AG04449 (cell line): ENCODE results near the gene ABHD17A.

Experiments
- CTCF ChIA-PET: fragments of 350-600 bp; formaldehyde crosslinking; extraction: SDS; loops from one replicate; lab custom pipeline; 2021; ENCODE audit warnings: antibody characterized with exemption; lab: Yijun Ruan, JAX
- POLR2A ChIA-PET: fragments of 400-600, 350-600 bp; formaldehyde crosslinking; extraction: SDS; loops from one replicate; lab custom pipeline; 2020; ENCODE audit warnings: antibody characterized with exemption, inconsistent platforms; lab: Yijun Ruan, JAX
- DNase-seq: peaks from one replicate; pipeline ENCODE4 v3.0.0-alpha.2; 2010; ENCODE audit warnings: low read depth, low spot score
- H3K4me3 ChIP-seq: 2 replicates; pipeline ENCODE4 v1.5.1; 2011; ENCODE audit warnings: low read depth, mild to moderate bottlenecking, control low read depth, low read length
- TF ChIP-seq, protein P1 (sequence below): IDR thresholded peaks from one replicate; pipeline ENCODE4 v1.5.1; 2011; ENCODE audit warnings: mild to moderate bottlenecking, moderate library complexity, low read length, control low read depth, inconsistent platforms; ENCODE audit not compliant: insufficient read depth; ENCODE audit errors: missing control alignments

Gene ABHD17A

DNA sequence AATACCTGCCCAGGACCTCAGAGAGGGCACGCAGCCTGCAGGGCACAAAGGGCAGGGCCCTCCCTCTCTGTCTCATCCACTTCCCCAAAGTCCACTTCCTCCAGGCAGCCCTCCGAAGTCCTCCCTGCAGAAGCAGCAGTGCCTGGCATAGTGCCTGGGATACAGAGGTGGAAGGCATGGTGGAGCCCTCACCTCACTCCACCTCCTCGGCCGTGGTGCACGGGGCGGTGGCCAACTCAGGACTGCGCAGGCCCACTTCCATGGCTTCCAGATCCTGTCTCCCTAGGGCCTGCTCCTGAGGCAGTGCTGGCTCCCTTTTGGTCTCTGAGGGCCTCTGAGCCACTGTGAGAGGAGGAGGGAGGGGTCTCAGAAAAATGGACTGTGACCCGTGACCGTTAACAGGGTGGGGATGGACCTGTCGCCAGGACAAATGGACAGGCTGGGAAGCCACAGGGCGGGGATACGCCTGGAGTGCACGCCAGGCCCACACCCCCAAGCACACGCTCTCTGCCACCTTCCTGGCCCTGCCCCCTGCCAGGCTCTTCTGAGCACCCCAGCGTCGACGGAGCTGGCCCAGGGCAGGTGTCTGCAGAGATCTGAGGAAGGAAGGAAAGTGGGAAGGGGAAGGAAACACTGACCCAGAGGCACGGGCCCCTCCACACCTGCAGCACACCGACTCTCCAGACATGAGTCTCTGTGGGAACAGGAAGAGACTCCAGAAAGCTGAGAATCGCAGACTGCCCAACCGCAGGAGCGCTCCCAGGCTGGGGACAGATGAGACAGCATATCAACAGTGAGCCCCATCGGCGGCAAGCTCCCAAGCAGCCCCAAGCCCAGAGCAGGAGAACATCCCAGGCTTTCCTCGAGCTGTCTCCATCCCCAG, 45.4 kb downstream of the ABHD17A start:
- no peak overlapping the region for H3K4me3 ChIP-seq
- TF ChIP-seq, protein P1, sequence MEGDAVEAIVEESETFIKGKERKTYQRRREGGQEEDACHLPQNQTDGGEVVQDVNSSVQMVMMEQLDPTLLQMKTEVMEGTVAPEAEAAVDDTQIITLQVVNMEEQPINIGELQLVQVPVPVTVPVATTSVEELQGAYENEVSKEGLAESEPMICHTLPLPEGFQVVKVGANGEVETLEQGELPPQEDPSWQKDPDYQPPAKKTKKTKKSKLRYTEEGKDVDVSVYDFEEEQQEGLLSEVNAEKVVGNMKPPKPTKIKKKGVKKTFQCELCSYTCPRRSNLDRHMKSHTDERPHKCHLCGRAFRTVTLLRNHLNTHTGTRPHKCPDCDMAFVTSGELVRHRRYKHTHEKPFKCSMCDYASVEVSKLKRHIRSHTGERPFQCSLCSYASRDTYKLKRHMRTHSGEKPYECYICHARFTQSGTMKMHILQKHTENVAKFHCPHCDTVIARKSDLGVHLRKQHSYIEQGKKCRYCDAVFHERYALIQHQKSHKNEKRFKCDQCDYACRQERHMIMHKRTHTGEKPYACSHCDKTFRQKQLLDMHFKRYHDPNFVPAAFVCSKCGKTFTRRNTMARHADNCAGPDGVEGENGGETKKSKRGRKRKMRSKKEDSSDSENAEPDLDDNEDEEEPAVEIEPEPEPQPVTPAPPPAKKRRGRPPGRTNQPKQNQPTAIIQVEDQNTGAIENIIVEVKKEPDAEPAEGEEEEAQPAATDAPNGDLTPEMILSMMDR, result no peak
- ChIA-PET POLR2A (no interaction called here), CTCF (interaction anchor here (6.5 to 13.7 kb wide), 2 partner anchors 10 to 15 kb away, joined by 57 to 292 read pairs; partner anchors contain the start of gene REXO1)
- no peak for DNase-seq

DNA sequence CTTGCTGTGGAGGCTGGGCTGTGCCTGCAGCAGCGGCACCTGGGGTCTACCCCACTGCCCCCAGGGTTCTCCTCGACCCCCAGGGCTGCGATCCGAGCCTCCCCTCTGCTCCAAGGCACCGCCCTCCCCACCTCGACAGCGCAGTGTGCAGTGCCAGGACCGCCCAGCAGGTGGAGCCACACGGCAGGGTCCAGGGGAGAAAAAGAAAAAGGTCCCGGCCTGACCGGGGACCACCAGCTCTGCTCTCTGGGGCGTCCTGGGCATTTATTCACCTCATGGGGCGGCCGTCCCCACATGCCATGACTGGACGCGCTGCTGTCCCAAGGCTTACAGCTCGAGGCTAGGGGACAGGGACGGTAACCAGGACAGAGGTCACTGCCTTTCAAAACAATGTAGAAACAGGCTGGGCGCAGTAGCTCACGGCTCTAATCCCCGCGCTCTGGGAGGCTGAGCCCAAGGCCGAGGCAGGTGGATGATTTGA, 47.6 kb downstream of the ABHD17A start:
- DNase-seq, result no peak
- POLR2A ChIA-PET, result no interaction called here
- CTCF ChIA-PET, result interaction anchor here (0.6 to 13.7 kb wide), 17 partner anchors 9 to 165 kb away, joined by 3 to 292 read pairs (median 5); partner anchors contain the start of gene REXO1
- H3K4me3 ChIP-seq, result no peak overlapping the region
- TF ChIP-seq, protein P1, result peak; percentile 95

DNA sequence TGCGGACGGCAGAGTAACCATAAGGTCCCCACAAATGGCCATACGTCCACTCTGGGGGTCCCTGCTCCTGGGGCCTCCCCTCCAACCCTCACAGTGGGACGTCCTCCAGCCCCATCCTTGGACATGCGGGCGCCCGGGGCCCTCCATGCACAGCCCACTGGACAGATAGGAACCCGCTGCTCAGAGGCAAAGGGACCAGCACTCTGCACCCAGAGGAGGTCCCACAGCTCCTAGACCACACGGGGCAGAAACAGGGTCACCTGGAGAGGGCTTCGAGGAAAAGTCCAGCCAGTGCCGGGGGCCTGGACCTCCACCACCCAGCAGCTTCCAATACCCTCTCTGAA, 48.1 kb downstream of the ABHD17A start:
- TF ChIP-seq, protein P1, result no peak
- H3K4me3 ChIP-seq, result no peak overlapping the region
- ChIA-PET CTCF (interaction anchor here (0.6 to 13.7 kb wide), 15 partner anchors 9 to 164 kb away, joined by 3 to 292 read pairs (median 6); partner anchors contain the start of gene REXO1), POLR2A (no interaction called here)
- no peak for DNase-seq

DNA sequence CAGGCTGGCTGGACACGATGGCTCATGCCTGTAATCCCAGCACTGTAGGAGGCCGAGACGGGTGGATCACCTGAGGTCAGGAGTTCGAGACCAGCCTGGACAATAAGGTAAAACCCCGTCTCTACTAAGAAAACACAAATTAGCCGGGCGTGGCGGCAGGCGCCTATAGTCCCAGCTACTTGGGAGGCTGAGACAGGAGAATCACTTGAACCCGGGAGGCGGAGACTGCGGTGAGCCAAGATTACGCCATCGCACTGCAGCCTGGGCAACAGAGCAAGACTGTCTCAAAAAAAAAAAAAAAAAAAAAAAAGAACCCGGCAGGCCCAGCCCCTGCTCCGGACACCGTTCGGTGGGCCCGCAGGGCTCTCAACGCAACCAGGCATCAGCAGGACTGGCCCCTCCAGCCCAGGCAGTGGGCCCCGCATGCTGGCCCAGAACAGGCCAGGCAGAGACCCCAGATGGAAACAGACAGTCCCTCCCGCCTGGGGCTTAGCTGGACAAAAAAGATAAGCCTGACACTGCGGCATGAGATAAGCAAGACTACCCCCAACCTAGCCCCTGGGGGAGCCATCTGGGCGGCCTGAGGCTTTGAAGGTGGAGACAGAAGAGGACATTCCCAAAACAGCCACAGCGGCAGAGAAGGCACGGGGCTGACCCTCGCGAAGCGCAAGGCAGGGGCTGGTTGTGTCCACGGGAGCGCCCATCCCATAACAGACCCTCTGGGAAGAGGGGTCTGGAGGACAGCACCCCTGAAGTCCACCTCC, 48.7 kb downstream of the ABHD17A start:
- ChIA-PET POLR2A (no interaction called here), CTCF (interaction anchor here (0.6 to 13.7 kb wide), 13 partner anchors 10 to 164 kb away, joined by 3 to 292 read pairs (median 6); partner anchors contain the start of gene REXO1)
- TF ChIP-seq, protein P1, result no peak
- H3K4me3 ChIP-seq, result no peak overlapping the region
- DNase-seq, result no peak

DNA sequence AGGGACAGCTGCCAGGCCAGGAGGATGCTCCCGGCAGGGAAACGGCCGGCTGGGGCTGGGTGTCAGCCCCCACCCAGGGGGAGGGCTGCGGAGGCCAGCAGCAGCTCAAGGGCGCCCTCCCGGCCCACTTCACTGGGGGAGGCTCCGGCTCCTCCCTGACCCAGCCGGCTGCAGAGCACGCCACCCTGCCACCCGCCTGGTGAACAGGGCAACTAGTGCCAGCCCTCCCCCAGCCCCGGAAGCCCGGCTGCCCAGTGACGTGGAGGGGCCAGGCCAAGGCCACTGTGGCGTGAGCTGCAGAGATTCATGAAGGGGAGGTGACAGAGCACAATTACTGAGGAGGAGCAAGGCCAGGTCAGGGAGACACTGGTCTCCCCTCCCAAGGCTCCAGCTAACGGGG, 51.8 kb downstream of the ABHD17A start:
- TF ChIP-seq, protein P1, result no peak
- POLR2A ChIA-PET, result no interaction called here
- H3K4me3 ChIP-seq, result no peak overlapping the region
- CTCF ChIA-PET, result interaction anchor here (0.6 to 1.7 kb wide), 3 partner anchors 13 to 557 kb away, joined by 3 to 7 read pairs (median 4); no protein-coding TSS in a partner anchor
- DNase-seq, result no peak
